Activated gamma-delta T cell treated with anti-CD3 and anti-CD28 coated beads, Interleukin-2, amount 50 U/mL, for 16 hours (primary cell): ENCODE measurements around the gene HIVEP3.
"Not testable (repeated sequence)": the region's sequence is repeated elsewhere in the genome, so short reads cannot be mapped to it uniquely, and the experiment has no call there.

Experiments
- DNase-seq: peaks from one replicate; pipeline ENCODE4 v3.0.0-alpha.2; 2020; ENCODE audit warnings: low read depth

The HIVEP3 gene

DNA sequence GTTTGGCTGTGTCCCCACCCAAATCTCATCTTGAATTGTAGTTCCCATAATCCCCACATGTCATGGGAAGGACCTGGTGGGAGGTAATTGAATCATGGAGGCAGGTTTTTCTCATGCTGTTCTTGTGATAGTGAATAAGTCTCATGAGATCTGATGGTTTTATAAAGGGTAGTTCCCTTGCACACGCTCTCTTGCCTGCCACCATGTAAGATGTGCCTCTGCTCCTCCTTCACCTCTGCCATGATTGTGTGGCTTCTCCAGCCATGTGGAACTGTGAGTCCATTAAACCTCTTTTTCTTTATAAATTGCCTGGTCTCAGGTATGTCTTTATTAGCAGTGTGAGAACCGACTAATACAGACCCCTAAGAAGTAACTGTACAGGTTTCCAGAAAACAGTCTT lies 2.5 kb upstream of the HIVEP3 start:
- DNase-seq: not testable (repeated sequence)

DNA sequence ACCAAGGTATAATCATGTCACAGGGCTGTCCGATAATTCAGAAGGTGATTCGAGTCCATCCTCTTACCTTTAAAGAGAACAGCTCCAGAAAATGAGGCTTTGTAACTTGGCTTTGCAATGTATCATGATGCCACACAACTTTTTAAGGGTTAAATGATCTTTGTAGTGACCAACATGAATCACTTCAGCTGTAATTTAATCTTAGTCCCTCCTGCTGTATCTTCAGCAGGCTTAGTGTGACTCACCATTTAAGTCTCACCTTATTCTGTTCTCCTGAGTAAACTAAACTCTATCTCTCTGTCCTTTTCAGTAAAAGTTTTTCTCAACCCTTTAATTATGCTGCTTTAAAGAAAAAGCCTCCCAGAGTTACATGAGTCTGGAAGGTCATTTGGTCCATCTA lies 1.9 kb upstream of the HIVEP3 start:
- no peak for DNase-seq

DNA sequence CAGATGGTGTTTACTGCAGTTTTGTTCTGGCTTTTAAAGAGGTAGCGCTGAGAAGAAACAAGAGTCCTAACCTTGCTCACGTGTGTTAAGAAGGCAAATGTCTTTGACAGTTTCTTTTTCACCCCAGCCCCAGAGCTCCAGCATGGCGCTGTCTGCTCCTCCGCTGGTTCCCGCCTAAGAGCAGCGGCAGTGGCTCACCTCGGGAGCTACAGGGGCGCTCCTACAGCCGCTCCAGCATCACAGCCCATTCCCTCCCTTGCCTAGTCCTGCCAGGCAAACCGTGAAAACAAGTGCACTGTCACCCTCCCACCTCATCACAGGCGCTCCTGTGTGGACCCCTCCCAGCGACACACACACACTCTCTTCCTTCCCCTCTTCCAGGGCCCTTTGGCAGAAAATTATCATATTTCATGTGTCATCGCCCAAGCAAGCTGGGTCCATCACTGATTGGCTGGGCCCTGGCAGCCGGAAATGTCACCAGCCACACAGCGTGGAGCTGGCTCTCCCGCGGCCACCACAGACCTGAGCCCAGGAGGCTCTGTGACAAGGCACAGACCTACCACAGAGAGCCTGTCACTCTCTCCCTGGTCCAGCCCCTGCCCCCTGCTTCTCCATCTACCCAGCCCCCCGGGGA lies 1.2 kb upstream of the HIVEP3 start:
- DNase-seq: peak; percentile 70

DNA sequence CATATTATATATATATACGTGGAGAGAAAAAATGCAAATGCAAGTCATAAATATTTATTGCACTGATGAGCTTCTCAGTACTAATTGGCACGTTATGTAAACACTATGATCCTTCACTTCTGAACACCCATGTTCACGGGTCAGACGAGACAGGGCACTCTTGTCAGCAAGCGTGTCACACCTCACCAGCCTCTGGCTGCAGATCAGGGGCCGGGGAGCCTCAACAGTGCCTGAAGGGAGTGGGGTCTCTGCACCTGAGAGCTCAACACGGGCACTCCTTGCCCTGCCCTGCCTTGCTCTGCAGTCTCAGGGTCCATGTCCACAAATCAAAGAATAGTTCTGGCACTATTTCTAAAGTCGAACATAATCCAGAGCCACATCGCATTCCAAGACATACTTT lies 409 bp upstream of the HIVEP3 start:
- DNase-seq: no peak

DNA sequence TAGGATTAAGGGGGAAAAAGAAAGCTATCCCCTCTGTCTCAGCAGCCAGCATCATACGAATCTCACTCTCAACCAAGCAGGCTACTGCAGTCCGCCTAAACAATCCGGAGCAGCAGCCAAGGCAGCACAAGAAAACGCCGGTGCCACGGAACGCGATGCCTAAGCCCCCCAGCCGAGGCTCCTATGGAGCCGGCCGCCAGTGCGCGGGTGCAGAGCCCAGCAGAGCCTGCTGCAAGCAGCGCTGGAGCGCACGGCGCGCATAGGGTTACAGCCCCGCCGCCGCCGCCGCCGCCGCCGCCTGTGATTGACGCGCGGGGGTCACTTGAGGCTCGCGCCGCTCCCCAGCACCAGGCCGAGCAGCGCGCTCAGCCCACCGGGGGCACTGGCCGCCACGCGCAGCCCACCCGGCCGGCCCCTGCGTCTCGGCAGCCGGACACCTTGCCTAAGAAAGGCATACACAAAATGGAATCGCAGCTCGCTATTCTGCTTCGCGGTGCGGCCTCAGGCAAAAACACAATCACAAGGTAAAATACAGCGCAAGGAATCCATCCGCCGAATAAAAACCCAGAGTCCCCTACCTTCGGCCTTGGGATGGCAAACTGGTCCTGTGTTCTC lies 780 bp downstream of the HIVEP3 start:
- no peak for DNase-seq

DNA sequence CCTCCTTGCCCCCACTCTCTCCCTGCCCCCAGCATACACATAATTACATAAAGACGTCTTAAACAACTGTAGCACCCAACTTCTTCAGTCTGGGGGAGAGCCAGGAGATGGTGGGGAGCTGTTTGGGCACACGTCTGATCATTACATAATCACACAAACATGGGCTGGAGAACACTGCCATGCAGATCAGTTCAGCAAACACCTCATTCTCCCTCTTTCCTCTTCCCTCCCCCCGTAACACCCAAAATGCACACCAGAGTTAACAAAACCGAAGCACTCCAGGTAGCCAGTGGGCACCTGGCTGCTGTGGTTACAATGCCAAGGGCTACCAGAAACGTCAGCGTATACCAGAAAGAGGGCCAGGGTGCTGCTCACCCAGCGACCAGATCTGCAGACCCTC lies 1.6 kb downstream of the HIVEP3 start:
- no peak for DNase-seq

DNA sequence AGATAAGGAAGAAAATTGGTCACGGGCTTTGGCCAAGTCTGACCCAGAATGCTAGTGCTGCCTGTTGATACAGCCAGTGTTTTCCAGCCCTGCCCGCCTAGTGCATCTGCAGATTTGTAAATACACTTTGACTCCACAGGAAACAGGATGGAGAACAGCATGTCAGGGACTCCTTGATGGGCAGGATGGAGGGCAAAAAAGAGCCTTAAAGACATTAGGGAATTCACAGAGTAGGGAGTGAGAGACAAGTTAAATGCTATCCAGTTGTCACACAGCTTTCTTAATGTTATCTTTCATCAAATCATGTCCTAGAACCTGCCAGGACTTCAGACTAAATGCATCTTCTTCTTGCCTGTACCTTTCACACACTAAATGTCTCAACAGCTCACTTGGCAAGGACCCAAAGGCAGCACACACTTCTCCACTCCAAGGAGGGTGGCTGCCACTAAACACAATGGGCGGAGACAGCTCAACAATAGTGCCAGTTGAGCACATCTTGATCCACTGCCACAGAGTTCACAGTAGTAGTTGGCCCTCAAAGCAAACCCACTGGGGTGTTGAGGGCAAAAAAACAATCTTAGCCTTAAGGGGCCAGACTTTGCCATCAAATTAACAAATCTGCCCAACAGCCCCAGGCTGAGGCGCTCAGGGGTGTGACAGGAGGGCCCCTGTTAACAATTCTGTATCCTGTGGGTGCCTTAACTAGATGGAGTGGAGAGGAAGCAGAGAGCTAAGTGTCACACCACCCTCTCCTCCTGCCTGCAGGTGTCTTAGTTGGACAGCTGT lies 2.7 kb downstream of the HIVEP3 start:
- DNase-seq: peak; percentile 36

DNA sequence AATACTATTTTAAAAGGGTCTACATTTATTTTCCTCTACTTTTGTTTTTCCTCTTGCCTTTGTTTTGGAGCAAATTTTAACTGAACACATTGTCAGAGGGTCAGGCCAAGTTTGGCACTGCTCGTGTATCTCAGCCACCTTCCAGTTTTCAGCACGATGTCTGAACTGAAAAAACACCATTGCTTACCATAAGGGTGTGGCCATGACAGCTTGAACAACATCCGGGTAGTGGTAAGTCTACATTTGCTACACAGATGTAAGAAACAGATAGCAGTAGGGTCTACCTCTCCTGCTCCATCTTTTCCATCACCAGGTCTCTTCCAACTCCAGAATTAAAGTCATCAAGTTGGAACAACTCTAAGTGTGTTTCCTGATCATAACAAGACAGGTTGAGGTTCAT lies 4.2 kb downstream of the HIVEP3 start:
- no peak for DNase-seq

DNA sequence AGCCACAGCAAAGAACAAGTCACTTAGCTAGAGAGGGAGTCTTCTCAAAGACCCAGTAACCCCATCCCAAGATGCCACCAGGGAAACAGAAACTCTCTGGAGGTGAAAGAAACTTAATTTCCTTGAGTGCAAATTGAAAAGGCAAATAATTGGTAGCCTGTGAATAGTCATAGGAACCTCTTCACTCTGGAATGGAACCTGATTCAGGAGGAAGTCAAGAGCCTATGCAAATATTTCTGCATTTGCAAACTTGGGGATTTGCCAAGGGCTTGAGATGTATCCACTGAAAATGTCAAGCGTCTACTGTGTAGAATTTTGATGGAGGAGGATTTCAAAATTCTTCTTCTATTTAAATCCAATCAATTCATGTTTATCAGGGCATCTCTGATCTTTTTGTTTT lies 5.7 kb downstream of the HIVEP3 start:
- DNase-seq: no peak

DNA sequence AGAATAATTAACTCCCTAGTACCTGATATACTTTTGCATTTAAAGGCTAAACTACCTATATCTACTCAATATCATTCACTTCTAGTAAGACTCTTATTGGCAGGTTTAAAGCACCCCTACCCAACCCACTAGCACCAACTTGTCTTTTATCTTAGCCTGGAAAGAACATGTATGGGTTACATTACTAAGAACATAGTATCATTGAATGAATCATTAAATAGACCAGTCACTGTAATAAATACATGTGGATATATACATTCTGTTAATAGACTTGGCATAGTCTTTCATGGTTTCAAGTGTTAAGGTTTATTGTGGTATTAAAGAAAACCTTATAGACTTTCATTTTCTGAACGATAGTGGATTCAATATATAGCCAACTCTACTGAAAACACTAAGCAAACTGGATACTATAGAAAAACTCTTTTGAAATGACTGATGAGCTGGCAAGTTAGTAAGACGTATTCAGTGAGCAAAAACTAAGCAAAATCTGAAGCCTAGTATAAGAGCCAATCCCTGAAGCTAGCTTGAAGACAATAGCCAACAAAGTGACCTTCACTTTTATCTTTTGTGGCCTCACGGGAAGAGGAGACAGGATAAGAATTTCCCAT lies 10.3 kb downstream of the HIVEP3 start:
- DNase-seq: no peak

DNA sequence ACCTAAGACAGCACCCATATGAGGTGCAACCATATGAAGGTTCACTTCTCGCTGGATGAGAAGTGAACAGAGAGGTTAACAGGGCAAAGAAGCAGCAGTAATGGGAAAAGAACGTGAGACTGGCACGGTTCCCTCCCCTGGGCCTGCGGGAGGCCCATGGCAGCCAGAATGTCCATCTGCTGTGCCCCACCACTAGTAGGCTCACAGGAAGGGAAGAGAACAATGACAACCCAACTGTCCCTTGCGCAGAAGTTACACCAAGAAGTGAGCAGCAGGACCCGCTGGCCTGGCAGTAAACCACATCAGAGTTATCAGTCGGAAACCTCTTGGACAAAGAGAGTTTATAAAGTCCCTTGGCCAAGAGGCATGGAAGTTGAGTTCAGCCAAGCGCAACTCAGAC lies 11.3 kb downstream of the HIVEP3 start:
- no peak for DNase-seq

DNA sequence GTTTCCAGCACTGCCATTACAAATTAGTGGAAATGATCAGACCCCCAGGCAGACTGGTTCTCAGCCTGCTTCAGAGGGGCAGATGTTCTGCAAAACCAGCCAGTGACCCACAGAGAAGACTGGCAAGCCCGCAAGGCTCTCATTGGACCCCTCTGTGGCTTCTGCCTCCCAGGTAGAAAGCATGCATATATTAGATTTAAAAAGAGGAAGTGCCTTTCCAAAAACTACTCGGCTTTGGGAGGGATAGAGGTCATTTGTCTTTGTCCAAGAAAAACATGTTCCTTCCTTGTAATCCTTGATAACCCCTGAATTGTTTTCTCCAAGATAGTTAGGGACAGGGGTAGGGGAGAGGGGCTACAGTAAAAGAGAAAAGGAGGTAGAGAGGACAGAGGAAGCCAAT lies 11.8 kb downstream of the HIVEP3 start:
- no peak for DNase-seq

DNA sequence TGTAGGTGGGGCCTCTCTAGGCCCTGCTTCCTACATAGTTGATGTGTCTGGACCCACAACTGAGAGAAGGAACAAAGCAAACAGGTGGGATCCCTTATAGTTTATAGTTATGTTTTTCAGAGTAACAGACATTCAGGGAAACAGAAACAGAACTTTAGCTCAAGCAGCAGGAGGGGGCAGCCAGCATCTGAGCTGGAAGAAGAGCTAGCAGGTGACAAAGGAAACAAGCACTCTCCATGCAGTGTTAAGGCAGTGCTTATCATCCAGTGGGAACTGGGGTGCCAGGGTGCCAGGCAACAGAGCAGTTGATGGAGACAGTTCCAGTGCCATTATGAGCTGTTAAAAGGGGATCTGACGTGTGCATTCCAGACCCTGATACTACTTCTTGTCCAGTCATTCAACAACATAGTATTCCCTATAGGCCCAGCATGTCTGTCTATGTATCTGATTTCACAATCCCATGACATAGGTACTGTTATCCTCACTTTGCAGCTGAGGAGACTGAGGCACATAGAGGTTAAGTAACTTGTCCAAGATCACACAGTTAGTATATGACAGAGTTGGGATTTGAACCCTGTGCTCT lies 13.5 kb downstream of the HIVEP3 start:
- DNase-seq: no peak

DNA sequence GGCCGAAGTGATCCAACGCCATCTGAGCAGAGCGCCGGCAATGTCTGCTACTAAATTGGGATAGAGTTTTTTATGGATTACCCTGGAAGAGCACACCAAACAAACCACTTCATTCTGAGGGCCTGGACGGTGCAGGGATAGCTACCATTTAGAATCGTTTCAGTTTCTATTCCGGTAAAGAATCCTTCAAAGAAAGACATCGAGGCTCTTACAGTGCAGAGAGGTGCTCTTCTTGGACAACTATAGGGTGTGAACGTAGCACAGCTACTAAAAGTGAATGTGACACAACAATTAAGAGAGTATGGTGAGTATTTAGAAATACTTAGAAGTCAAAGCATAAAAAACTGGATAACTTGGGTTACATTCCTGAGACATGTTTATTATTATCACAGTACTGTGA lies 16.1 kb downstream of the HIVEP3 start:
- DNase-seq: no peak

DNA sequence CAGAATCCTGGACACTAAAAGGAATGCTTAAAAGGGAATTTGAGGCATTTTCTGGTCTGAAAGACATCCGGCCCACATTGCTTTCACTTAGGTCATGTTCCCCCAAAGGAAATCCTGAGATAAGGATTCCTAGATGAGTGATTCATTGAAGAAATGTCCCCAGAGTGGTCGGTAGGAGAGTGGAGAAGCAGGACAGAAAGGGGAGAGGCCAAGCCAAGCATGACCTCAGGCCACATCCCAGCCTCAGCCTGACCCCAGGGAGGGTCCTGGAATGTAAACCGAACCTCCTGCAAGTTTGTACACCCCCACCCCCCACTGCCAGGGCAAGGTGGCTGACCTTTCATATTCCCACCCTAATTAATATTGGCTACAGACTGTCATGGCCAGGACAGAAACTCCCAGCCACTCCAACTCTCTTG lies 16.6 kb downstream of the HIVEP3 start:
- DNase-seq: no peak

DNA sequence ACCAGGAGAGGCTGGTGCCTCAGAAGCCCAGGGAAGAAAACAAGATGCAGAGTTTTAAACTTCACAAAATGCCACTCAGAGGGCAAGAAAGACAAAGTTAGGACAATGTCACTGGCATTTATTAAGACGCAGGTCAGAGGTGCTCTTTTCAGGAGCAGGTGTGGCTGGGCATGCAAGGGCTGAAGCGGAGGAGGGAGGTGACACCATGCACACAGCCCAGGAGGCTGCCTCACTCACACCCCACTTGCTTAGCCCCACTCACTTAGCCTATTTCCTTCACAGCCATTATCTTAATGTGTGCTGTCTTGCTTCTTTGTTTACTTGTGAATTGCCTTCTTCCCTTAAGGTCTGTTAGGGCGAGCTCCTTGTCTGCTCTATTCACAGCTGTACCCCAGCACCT lies 17.2 kb downstream of the HIVEP3 start:
- no peak for DNase-seq

DNA sequence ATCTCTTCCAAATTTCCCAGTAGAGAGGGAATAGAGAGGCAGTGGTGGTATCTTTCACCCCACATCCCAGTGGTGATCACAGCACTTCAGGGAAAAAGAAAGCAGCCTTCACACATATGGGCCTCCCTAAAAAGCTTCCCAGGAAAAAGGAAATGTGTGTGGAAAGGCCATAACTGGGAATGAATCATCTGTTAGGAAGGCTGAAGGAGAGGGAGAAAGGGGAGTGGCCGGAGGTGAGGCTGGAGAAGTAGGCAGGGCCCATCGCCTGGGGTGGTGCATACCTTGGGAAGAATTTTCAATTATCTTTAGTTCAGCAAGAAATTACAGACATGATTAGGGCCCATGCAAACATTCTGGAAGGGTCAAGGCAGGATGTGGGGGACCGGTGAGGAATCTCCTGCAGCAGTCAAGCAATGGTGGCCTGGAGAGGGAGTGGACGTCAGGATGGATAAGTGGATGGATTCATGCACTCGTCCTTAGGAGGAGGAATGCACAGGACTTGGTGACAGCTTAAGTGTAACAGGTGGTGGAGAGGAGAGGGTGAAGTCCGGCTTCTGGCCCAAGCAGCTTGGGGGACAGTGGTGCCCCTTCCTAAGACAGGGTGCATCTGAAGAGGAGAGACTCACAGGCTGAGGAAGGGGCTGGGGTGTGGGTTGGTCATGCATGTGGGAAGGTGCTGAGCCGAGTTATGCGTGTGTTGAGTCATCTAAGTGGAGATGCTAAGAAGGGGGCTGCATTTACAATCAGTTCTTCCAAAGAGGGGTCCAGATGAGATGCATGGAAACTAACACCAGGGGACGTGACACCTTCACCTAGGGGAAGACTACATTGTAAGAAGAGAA lies 17.9 kb downstream of the HIVEP3 start:
- DNase-seq: no peak

DNA sequence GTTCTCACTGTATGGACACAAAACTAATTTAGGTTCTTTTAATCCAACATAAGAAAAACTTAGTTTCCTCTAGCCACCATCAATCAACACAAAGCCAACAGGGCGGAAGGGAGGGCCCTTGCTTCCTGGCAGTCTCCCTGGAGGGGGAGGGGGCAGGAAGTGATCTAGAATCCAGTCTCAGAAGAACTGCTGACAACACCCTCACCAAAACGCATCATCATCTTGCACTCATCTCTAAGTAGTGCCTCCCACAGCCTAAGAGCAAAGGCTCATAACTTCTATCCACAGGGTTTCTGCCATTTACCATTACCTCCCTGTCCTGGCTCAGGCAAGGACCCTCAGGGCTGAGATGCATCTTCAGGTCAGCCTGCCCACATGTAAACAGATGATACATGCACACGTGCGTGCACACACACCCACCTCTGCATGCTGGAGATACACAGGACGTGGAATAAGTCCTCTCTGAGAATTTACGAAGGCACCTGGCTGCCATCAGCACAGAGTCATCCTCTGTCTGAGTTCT lies 20.5 kb downstream of the HIVEP3 start:
- peak; percentile 46 for DNase-seq

DNA sequence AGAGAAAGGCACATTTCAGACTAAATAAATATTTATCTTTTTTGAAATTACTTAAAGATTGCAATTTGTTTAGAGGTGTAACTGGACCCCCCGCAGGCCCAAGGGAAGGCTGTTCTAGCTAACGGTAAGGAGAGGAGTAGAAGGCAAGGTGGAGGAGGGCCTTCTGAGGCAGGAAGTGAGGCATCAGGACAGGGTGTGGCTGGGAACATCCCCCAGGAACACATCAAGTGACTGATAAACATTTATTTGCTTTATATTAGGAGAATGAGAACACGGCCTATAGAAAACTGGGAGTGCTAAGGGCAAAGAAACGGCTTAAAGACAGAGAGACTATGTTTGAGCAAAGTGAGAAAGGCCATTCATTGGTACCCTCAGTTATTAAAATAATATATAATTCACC lies 23.2 kb downstream of the HIVEP3 start:
- no peak for DNase-seq

DNA sequence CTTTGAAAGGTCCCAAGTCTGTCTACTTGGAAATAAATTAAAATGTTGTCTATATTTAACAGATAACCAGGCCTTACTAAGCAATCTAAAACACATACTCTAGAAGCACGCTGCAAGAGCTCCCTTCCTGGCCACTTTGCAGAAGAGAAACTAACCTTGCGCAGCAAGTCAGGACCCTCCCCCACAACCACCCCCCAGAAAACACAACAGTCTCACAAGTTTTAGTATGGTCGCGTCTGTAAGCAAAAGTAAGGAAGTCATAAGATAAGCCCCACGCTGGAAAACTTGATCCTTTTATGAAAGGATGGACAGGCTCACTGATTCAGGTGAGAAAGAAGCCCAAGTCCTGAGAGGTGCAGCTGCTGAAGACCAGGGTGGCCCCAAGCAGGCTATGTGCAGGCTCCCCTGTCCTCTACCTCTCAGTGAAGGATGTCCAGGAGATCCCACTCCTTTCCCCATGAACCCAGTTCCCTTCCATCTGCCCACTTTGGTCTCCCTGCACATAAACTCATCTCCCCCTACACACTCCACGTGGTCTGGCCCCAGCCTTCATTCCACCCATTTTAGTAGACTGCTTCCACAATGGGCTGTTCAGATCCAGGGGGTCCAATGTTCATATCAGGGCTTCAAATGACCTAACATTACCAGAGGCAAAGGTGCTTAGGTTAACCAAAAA lies 23.8 kb downstream of the HIVEP3 start:
- no peak for DNase-seq
